ENCODE measurements around the gene PAXIP1.

GRCh38 chr7:155038335-155038734 lies 35.4 kb upstream of the PAXIP1 start:
- TF ChIP-seq CTCF (IDR thresholded peaks at IDR 0.05) (no peak), POLR2A (IDR thresholded peaks at IDR 0.05) (no peak)

All from thyroid gland (tissue), 4 donors.